ENCODE data around the gene UNC13B.

DNA sequence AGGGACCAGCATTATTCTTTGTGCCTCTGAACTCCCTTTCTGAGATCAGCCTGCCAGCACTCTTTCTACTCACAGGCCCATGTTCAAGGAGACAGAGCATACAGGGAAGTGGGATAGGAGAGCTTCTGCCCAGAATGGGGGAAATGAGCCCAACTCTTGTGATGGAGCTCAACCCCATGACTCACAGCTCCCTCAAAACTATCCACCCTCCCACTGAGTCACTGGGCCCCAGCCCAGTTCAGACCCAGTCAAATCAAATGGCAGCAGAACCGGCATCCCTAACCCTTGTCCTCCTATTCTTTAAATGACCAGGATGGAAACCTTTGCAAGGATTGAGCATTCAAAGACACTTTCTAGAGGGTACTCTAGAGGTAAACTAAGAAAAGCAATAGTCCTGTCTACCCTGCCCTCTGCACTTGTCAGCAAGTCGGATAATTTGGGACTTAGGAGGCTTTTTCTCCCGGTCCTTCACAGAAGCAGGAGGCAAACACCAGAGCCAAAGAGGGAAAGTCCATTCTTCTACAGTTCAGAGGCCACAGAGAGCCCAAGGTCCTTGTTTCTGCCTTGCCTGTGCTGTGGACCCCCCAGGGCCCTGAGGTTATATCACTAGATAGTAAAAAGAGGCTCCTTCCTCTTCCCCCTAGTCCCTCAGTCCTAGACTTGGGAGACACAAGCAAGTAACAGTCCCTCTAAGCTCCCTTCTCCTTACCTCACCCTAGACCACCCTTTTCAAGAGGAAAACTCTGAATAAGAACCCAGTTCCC lies 49.4 kb upstream of the UNC13B start:
- TF ChIP-seq, protein P1, sequence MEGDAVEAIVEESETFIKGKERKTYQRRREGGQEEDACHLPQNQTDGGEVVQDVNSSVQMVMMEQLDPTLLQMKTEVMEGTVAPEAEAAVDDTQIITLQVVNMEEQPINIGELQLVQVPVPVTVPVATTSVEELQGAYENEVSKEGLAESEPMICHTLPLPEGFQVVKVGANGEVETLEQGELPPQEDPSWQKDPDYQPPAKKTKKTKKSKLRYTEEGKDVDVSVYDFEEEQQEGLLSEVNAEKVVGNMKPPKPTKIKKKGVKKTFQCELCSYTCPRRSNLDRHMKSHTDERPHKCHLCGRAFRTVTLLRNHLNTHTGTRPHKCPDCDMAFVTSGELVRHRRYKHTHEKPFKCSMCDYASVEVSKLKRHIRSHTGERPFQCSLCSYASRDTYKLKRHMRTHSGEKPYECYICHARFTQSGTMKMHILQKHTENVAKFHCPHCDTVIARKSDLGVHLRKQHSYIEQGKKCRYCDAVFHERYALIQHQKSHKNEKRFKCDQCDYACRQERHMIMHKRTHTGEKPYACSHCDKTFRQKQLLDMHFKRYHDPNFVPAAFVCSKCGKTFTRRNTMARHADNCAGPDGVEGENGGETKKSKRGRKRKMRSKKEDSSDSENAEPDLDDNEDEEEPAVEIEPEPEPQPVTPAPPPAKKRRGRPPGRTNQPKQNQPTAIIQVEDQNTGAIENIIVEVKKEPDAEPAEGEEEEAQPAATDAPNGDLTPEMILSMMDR (IDR thresholded peaks at IDR 0.05): no peak
- TF ChIP-seq POLR2A (IDR thresholded peaks at IDR 0.05) (no peak), EP300 (IDR thresholded peaks at IDR 0.05) (no peak)
